Skeletal muscle tissue (tissue), 4 donors: ENCODE measurements around the gene EPSTI1. TPM values are rescaled to one million over a fixed set of nuclear protein-coding genes. Genes with fewer than 3 reads are reported as not detected.

Experiments
- H3K27ac ChIP-seq: one replicate; pipeline ENCODE4 v1.7.0; 2013; ENCODE audit warnings: mild to moderate bottlenecking, low read depth, low read length, inconsistent platforms
- H3K27me3 ChIP-seq, 3 donors: one replicate each; pipeline ENCODE4 v1.7.0; 2013; ENCODE audit warnings: low read length in 3 of 3; ENCODE audit not compliant: control insufficient read depth in 3 of 3, insufficient read depth in 3 of 3
- H3K36me3 ChIP-seq, 3 donors: one replicate each; pipeline ENCODE4 v1.7.0; 2013; ENCODE audit warnings: low read length in 3 of 3; ENCODE audit not compliant: control insufficient read depth in 3 of 3, insufficient read depth in 3 of 3
- H3K4me1 ChIP-seq, 3 donors: one replicate each; pipeline ENCODE4 v1.7.0; 2013; ENCODE audit warnings: low read length in 3 of 3, mild to moderate bottlenecking in 3 of 3; ENCODE audit not compliant: control insufficient read depth in 3 of 3, insufficient read depth in 3 of 3
- H3K4me3 ChIP-seq, 3 donors: one replicate each; pipeline ENCODE4 v1.7.0; 2013; ENCODE audit warnings: low read length in 3 of 3
- H3K9ac ChIP-seq, 3 donors: one replicate each; pipeline ENCODE4 v1.7.0; 2013; ENCODE audit warnings: low read length in 3 of 3, mild to moderate bottlenecking in 3 of 3, moderate library complexity in 2 of 3, low read depth in 1 of 3
- H3K9me3 ChIP-seq, 3 donors: one replicate each; pipeline ENCODE4 v1.7.0; 2013; ENCODE audit warnings: low read length in 3 of 3; ENCODE audit not compliant: control insufficient read depth in 3 of 3
- total RNA-seq: library from RNA; depleted of rRNA; stranded (reverse); fragments of >200 nt; gene quantifications from one replicate; pipeline ENCODE4 v1.2.3, GENCODE V29; 2014
- donor health status: Osteomylitis.

Gene EPSTI1
- total RNA-seq, 1 donor from 2014 or later = 1.6 TPM

DNA sequence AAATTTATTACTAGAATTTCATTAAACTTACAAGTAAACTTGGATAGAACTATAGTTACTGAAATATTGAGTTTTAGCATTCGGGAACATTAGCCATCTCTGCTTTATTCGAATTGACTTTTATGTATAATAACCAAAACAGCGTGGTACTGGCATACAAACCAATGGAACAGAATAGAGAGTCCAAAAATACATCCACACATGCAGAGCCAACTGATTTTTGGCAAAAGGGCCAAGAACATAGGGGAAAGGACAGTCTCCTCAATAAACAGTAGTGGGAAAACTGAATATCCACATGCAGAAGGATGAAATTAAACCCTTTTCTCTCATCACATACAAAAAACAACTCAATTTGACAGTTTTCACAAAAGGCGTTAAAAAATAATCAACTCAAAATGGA, 84.3 kb downstream of the EPSTI1 start:
- H3K9me3 ChIP-seq = no peaks in the 10 kb centered on the region
- no peaks in the 10 kb centered on the region for H3K36me3 ChIP-seq
- H3K9ac ChIP-seq = no peak overlapping the region
- H3K27me3 ChIP-seq = no peaks in the 10 kb centered on the region
- H3K4me3 ChIP-seq = no peak overlapping the region
- H3K27ac ChIP-seq = no peak overlapping the region
- no peaks in the 10 kb centered on the region for H3K4me1 ChIP-seq

DNA sequence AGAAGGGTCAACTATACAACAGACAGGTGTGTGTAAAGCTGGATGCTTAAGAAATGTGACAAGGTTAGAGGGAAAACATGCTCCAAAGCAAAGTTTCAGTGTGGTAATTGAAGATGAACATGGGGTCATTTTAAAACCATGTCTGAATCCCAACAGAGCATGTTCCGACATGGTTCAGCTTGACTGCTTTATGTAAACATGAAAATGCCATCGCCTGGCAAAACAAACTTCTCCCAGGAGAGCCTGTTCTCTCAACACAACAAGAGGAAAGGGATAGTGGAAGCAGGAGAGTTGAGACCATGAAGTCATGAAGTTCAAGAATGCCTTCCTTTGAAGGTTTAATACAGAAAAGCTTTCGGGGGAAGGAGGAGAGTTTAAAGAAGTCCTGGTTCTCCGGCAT, 85.8 kb downstream of the EPSTI1 start:
- Histone ChIP-seq H3K27me3 (no peaks in the 10 kb centered on the region), H3K9me3 (no peaks in the 10 kb centered on the region), H3K4me3 (no peak overlapping the region), H3K27ac (no peak overlapping the region), H3K4me1 (no peaks in the 10 kb centered on the region), H3K36me3 (no peaks in the 10 kb centered on the region), H3K9ac (no peak overlapping the region)

DNA sequence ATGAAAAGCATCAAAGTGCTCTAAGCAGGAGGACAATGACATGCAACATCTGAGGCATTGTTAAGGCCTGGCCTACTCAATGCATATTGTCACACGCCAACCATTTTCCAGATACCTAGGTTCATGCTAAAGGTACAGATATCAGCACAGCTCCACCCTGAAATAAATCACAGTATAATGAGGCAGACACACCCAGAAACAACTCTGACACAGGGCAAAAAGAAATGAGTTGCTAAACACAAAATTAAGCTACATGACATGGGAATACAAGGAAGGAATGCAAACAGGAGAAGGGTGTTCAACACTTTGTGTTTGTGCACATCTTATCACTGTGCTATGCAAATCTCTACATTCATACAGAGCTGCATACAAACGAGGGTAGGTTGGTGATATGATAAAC, 86.5 kb downstream of the EPSTI1 start:
- Histone ChIP-seq H3K4me3 (no peak overlapping the region), H3K9me3 (no peaks in the 10 kb centered on the region), H3K9ac (no peak overlapping the region), H3K27me3 (no peaks in the 10 kb centered on the region), H3K36me3 (no peaks in the 10 kb centered on the region), H3K4me1 (no peaks in the 10 kb centered on the region), H3K27ac (no peak overlapping the region)

DNA sequence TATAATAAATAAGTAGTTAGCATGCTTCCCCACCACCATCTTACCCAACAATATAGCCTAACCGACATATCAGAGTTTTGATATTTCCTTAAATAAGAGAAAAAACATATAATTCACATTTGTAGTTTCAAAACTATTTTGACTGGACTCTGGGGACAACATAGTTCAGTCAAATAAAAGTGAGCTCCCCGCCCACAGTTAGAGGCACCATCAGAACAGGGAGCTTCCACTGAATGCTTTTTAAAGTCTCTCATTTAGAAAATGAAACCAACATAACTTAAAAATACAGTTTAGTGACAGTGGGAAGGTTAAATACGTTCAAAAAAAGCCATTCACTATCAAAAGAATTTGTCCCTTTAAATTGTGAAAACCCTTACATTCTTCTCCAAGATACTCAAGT, 92.8 kb downstream of the EPSTI1 start:
- H3K36me3 ChIP-seq = no peaks in the 10 kb centered on the region
- no peak overlapping the region for H3K4me3 ChIP-seq
- no peak overlapping the region for H3K9ac ChIP-seq
- no peaks in the 10 kb centered on the region for H3K9me3 ChIP-seq
- H3K4me1 ChIP-seq = no peaks in the 10 kb centered on the region
- no peaks in the 10 kb centered on the region for H3K27me3 ChIP-seq
- H3K27ac ChIP-seq = no peak overlapping the region

DNA sequence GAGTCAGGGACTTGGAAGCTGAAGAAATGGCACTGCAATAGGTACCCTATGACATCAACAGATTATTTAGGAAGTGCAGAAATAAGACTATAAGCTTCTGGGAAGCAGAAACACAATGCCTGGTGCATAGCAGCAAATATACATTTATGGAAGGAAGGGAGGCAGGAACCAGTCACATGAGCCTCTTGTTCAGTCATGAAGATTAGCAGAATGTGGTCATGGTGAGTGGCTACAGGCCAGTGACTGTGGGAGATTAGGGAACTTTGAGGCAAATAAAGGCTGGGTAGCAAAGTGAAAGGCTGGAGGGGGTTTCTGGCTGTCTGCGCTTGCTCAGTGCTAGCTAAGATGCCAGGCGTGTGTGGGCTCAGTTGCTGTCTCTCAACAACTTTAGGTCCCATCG, 96.3 kb downstream of the EPSTI1 start:
- no peaks in the 10 kb centered on the region for H3K36me3 ChIP-seq
- H3K27ac ChIP-seq = no peak overlapping the region
- peaks cover 0 to 3% (median 0%) of the 10 kb centered on the region in 3 donors for H3K4me1 ChIP-seq
- no peak overlapping the region for H3K9ac ChIP-seq
- no peaks in the 10 kb centered on the region for H3K9me3 ChIP-seq
- no peaks in the 10 kb centered on the region for H3K27me3 ChIP-seq
- H3K4me3 ChIP-seq = no peak overlapping the region

DNA sequence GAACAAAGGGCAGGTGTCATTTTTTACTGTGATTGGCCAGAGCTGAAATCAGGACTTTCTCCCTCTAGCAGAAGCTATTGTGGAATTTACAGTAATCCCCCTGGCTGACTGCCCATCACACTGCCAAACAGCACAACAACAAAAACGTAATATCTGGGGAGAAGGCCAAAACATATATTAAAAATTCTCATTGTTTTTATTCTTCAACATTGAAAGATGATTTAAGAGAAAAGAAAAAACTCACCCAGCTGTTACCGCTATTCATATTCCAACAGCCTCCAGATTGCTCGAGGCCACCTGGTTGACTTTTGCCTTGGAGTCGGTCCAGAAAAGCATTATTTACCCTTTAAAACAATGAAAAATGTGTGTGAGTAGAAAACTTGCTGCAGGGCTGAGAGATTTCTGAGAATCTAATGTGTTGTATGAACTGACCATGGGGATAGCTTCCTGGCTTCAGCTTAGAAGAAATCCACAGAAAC, 97.2 kb downstream of the EPSTI1 start:
- H3K27ac ChIP-seq = peak overlapping the region; percentile 36

DNA sequence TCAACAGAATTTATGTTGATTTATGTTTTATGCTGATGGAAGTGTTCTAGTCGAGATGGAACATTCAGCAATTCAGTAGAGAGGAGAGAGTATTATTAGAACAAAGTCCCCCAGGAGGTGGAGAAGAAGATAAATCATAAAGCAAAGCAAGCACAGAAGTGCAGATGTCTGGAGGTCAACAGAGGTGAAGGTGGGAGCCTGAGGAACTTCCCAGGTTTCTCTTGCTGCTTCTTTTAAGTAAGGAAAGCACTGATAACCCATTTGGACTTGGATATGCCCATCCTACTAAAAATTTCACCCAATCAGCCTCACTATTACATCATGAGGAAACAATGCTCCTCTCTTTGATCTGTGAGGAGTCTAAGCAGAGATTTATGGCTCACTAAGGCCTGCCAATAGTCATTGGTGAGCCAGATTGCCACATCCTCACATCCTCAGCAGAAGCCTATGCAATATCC, 98.8 kb downstream of the EPSTI1 start:
- H3K9me3 ChIP-seq = no peaks in the 10 kb centered on the region
- H3K4me3 ChIP-seq = no peak overlapping the region
- H3K27ac ChIP-seq = no peak overlapping the region
- peaks cover 0 to 3% (median 0%) of the 10 kb centered on the region in 3 donors for H3K4me1 ChIP-seq
- no peak overlapping the region for H3K9ac ChIP-seq
- H3K36me3 ChIP-seq = no peaks in the 10 kb centered on the region
- no peaks in the 10 kb centered on the region for H3K27me3 ChIP-seq

More for the DNA sequence above, 97.2 kb downstream of the EPSTI1 start:
- Histone ChIP-seq H3K36me3 (no peaks in the 10 kb centered on the region), H3K9me3 (no peaks in the 10 kb centered on the region), H3K27me3 (no peaks in the 10 kb centered on the region), H3K9ac (no peak overlapping the region), H3K4me3 (no peak overlapping the region), H3K4me1 (peaks cover 0 to 3% (median 0%) of the 10 kb centered on the region in 3 donors)

DNA sequence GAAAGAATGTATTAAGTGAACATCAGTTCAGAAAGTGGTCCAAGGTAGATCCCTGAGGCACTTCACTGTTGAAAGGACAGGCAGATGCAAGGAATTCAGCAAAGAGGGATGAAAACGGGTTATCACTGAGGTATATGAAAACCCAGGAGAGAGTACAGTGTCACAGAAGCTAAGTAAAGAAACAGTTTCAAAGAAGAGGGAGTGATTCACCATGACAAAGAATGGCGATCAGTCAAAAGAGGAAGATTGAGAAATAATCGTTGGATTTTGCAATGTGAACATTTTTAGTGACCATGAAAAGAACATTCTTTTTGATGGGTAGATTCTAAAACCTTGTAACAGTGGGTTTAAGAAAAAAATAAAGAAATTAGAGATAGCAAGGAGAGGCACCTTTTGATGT, 99.3 kb downstream of the EPSTI1 start:
- H3K36me3 ChIP-seq = no peaks in the 10 kb centered on the region
- no peaks in the 10 kb centered on the region for H3K9me3 ChIP-seq
- H3K4me1 ChIP-seq = peaks cover 0 to 3% (median 0%) of the 10 kb centered on the region in 3 donors
- H3K4me3 ChIP-seq = no peak overlapping the region
- no peaks in the 10 kb centered on the region for H3K27me3 ChIP-seq
- no peak overlapping the region for H3K9ac ChIP-seq
- no peak overlapping the region for H3K27ac ChIP-seq

DNA sequence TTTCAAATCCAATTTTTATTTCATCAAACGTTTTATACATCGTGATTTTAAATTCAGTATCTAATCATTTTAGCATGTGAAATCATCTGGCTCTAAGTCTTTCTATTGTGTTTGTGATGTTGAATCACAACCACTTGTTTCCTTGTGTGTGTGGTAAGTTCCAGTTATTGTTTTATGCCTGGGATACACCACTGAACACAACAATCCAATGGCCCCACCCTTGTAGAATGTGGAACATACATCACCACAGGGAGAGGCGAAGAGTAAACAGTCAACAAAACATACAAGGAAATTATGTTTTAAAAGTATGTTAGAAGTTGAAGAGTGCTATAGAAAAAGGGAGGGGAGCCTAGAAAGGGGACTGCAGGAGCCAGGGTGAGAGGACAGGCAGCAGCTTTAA, 100.5 kb downstream of the EPSTI1 start:
- Histone ChIP-seq H3K9me3 (no peaks in the 10 kb centered on the region), H3K27ac (no peak overlapping the region), H3K4me1 (peaks cover 0 to 3% (median 0%) of the 10 kb centered on the region in 3 donors), H3K36me3 (no peaks in the 10 kb centered on the region), H3K27me3 (no peaks in the 10 kb centered on the region), H3K9ac (no peak overlapping the region), H3K4me3 (no peak overlapping the region)

DNA sequence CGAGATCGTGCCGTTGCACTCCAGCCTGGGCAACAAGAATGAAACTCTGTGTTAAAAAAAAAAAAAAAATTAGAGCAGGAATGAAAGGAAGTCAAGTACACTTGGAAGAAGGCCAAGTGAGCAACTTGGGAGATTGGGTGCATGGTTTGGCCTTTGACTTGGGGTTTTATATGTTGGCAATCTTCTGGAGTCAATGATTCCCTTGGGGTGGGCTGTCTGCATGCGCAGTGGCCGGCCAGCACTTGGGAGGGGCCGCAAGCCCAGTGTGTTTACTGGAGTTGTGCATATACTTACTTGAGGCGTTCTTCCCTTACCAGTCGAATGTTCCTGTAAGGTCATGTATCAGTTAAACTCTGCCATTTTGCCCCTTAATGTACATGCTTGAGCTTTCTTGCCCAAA, 106.7 kb downstream of the EPSTI1 start:
- Histone ChIP-seq H3K36me3 (no peaks in the 10 kb centered on the region), H3K27me3 (no peaks in the 10 kb centered on the region), H3K9ac (no peak overlapping the region), H3K4me1 (peaks cover 6 to 14% (median 10%) of the 10 kb centered on the region in 3 donors), H3K27ac (no peak overlapping the region), H3K4me3 (no peak overlapping the region), H3K9me3 (no peaks in the 10 kb centered on the region)
